HG03460 (cell line): Measurements from ENCODE around the gene DHRS12.
A peak's percentile ranks its signal among the peaks of the same experiment; 100 is the strongest.

Experiments
- ATAC-seq: cut with Tn5 transposase; IDR thresholded peaks from one replicate; pipeline ENCODE4 v1.9.1; 2021; ENCODE audit not compliant: unreplicated experiment

The DHRS12 gene

GRCh38 chr13:51764184-51765141, 39.5 kb downstream of the DHRS12 start:
- peak; percentile 80 for ATAC-seq

- no peak for ATAC-seq
Measured at GRCh38 chr13:51763486-51763885, 40.5 kb downstream of the DHRS12 start.

GRCh38 chr13:51761643-51762350, 42.2 kb downstream of the DHRS12 start:
- ATAC-seq, result no peak

- no peak for ATAC-seq
Measured at GRCh38 chr13:51760592-51760991, 43.4 kb downstream of the DHRS12 start.

GRCh38 chr13:51759240-51759639, 44.7 kb downstream of the DHRS12 start:
- ATAC-seq, result no peak

- ATAC-seq, result no peak
Measured at GRCh38 chr13:51758691-51759090, 45.3 kb downstream of the DHRS12 start.

- no peak for ATAC-seq
Measured at GRCh38 chr13:51756651-51757050, 47.3 kb downstream of the DHRS12 start.

GRCh38 chr13:51747438-51748434, 56.2 kb downstream of the DHRS12 start:
- no peak for ATAC-seq

GRCh38 chr13:51746802-51747201, 57.2 kb downstream of the DHRS12 start:
- no peak for ATAC-seq

GRCh38 chr13:51745243-51745642, 58.7 kb downstream of the DHRS12 start:
- no peak for ATAC-seq

GRCh38 chr13:51742611-51743010, 61.4 kb downstream of the DHRS12 start:
- ATAC-seq, result no peak

- ATAC-seq, result no peak
Measured at GRCh38 chr13:51742031-51742430, 61.9 kb downstream of the DHRS12 start.

- ATAC-seq, result no peak
Measured at GRCh38 chr13:51740698-51741097, 63.3 kb downstream of the DHRS12 start.

GRCh38 chr13:51739027-51739764, 64.8 kb downstream of the DHRS12 start:
- no peak for ATAC-seq

- no peak for ATAC-seq
Measured at GRCh38 chr13:51738226-51738905, 65.6 kb downstream of the DHRS12 start.

- no peak for ATAC-seq
Measured at GRCh38 chr13:51737609-51738008, 66.4 kb downstream of the DHRS12 start.

GRCh38 chr13:51734786-51735185, 69.2 kb downstream of the DHRS12 start:
- ATAC-seq, result no peak

- no peak for ATAC-seq
Measured at GRCh38 chr13:51733374-51734298, 70.3 kb downstream of the DHRS12 start.

- ATAC-seq, result no peak
Measured at GRCh38 chr13:51731759-51732158, 72.2 kb downstream of the DHRS12 start.
